Peyer's patch (tissue), 4 donors: Measurements from ENCODE around the gene GPR31. TPM values are rescaled to one million over a fixed set of nuclear protein-coding genes. Genes with fewer than 3 reads are reported as not detected.

ENCODE experiments used
- DNase-seq, 3 donors: peaks; one replicate each; pipeline ENCODE4 v3.0.0-alpha.2; 2017 to 2019
- H3K27ac ChIP-seq, 4 donors: fragments of 200-600 bp; sonication (generic); one replicate each; pipeline ENCODE4 v1.5.1; 2016 to 2019
- H3K27me3 ChIP-seq, 2 donors: fragments of 200-600 bp; sonication (generic); one replicate each; pipeline ENCODE4 v1.5.1; 2019
- H3K36me3 ChIP-seq, 3 donors: fragments of 200-600 bp; sonication (generic); one replicate each; pipeline ENCODE4 v1.5.1; 2016 to 2019
- H3K4me1 ChIP-seq, 4 donors: fragments of 200-600 bp; sonication (generic); one replicate each; pipeline ENCODE4 v1.5.1; 2016 to 2019
- H3K4me3 ChIP-seq, 4 donors: fragments of 200-600 bp; sonication (generic); 1 replicate in 3 of 4; 2 replicates in 1 of 4; pipeline ENCODE4 v1.5.1; 2016 to 2019; ENCODE audit warnings: mild to moderate bottlenecking in 1 of 4
- H3K9me3 ChIP-seq, 4 donors: fragments of 200-600 bp; sonication (generic); one replicate each; pipeline ENCODE4 v1.5.1; 2016 to 2019; ENCODE audit warnings: mild to moderate bottlenecking in 1 of 4
- CTCF ChIP-seq, 6 experiments: fragments of 450-650 bp in 4 of 6; fragments of 200-600 bp in 2 of 6; sonication (generic) in 1 of 6; IDR thresholded peaks; one replicate each; pipeline ENCODE4 v1.5.1; 2017 to 2019; ENCODE audit warnings: antibody characterized with exemption in 6 of 6, mild to moderate bottlenecking in 3 of 6, moderate library complexity in 1 of 6
- POLR2A ChIP-seq, 2 donors: fragments of 450-650 bp; IDR thresholded peaks; one replicate each; pipeline ENCODE4 v1.5.1; 2017; ENCODE audit warnings: antibody characterized with exemption in 2 of 2, mild to moderate bottlenecking in 2 of 2, moderate library complexity in 2 of 2
- total RNA-seq, 4 donors: library from RNA; depleted of rRNA; stranded (reverse); fragments of >200 nt; gene quantifications; one replicate each; pipeline ENCODE4 v1.1.0, GENCODE V29; 2016

The GPR31 gene
- total RNA-seq, 4 donors from 2014 or later, result not detected

GRCh38 chr6:167157414-167157813 lies 366 bp downstream of the GPR31 start:
- no peaks in the 10 kb centered on the region for H3K36me3 ChIP-seq
- DNase-seq, result no peak
- H3K9me3 ChIP-seq, result no peaks in the 10 kb centered on the region
- no peaks in the 10 kb centered on the region for H3K27me3 ChIP-seq
- H3K27ac ChIP-seq, result no peak overlapping the region
- no peak overlapping the region for H3K4me3 ChIP-seq
- TF ChIP-seq CTCF (IDR thresholded peaks at IDR 0.05) (no peak), POLR2A (IDR thresholded peaks at IDR 0.05) (no peak)
- no peaks in the 10 kb centered on the region for H3K4me1 ChIP-seq

GRCh38 chr6:167154895-167155294 lies 2.9 kb downstream of the GPR31 start:
- no peak overlapping the region for H3K4me3 ChIP-seq
- no peaks in the 10 kb centered on the region for H3K27me3 ChIP-seq
- TF ChIP-seq CTCF (IDR thresholded peaks at IDR 0.05) (no peak), POLR2A (IDR thresholded peaks at IDR 0.05) (no peak)
- no peaks in the 10 kb centered on the region for H3K36me3 ChIP-seq
- H3K4me1 ChIP-seq, result no peaks in the 10 kb centered on the region
- DNase-seq, result no peak
- H3K9me3 ChIP-seq, result no peaks in the 10 kb centered on the region
- H3K27ac ChIP-seq, result no peak overlapping the region

GRCh38 chr6:167154291-167154690 lies 3.5 kb downstream of the GPR31 start:
- TF ChIP-seq POLR2A (IDR thresholded peaks at IDR 0.05) (no peak), CTCF (IDR thresholded peaks at IDR 0.05) (no peak)
- Histone ChIP-seq H3K9me3 (no peaks in the 10 kb centered on the region), H3K4me3 (no peak overlapping the region), H3K36me3 (no peaks in the 10 kb centered on the region), H3K27ac (no peak overlapping the region), H3K4me1 (no peaks in the 10 kb centered on the region), H3K27me3 (no peaks in the 10 kb centered on the region)
- no peak for DNase-seq

- no peaks in the 10 kb centered on the region for H3K27me3 ChIP-seq
- no peaks in the 10 kb centered on the region for H3K36me3 ChIP-seq
- no peaks in the 10 kb centered on the region for H3K4me1 ChIP-seq
- peak in 2 of 3 donors; percentile 61 to 72 for DNase-seq
- H3K4me3 ChIP-seq, result peak overlapping the region; percentile 11 to 32 (median 24)
- no peaks in the 10 kb centered on the region for H3K9me3 ChIP-seq
- H3K27ac ChIP-seq, result peak overlapping the region in 2 of 4 donors; percentile 70 to 71
- TF ChIP-seq CTCF (IDR thresholded peaks at IDR 0.05) (no peak), POLR2A (IDR thresholded peaks at IDR 0.05) (no peak)
These were observed 4.2 kb downstream of the GPR31 start for GRCh38 chr6:167153521-167153959.

GRCh38 chr6:167152862-167153261 lies 4.9 kb downstream of the GPR31 start:
- peak in 2 of 3 donors; percentile 69 to 73 for DNase-seq
- Histone ChIP-seq H3K4me3 (peak overlapping the region; percentile 11 to 32 (median 24)), H3K27ac (peak overlapping the region in 2 of 4 donors; percentile 70 to 71), H3K36me3 (no peaks in the 10 kb centered on the region), H3K4me1 (no peaks in the 10 kb centered on the region), H3K9me3 (no peaks in the 10 kb centered on the region), H3K27me3 (no peaks in the 10 kb centered on the region)
- TF ChIP-seq POLR2A (IDR thresholded peaks at IDR 0.05) (no peak), CTCF (IDR thresholded peaks at IDR 0.05) (no peak)

- no peaks in the 10 kb centered on the region for H3K36me3 ChIP-seq
- no peaks in the 10 kb centered on the region for H3K4me1 ChIP-seq
- H3K27ac ChIP-seq, result peak overlapping the region in 2 of 4 donors; percentile 70 to 71
- H3K4me3 ChIP-seq, result no peak overlapping the region
- TF ChIP-seq POLR2A (IDR thresholded peaks at IDR 0.05) (no peak), CTCF (IDR thresholded peaks at IDR 0.05) (no peak)
- no peaks in the 10 kb centered on the region for H3K9me3 ChIP-seq
- no peak for DNase-seq
- no peaks in the 10 kb centered on the region for H3K27me3 ChIP-seq
These were observed 6.1 kb downstream of the GPR31 start for GRCh38 chr6:167151648-167152047.
